ENCODE measurements around the gene TK1.

- TF ChIP-seq TEAD4 (IDR thresholded peaks at IDR 0.05) (no peak), RAD21 (IDR thresholded peaks at IDR 0.05; ENCODE audit: low read depth) (no peak), TAF1 (IDR thresholded peaks at IDR 0.05; ENCODE audit: low read depth) (no peak)
These were observed 13.6 kb upstream of the TK1 start for GRCh38 chr17:78200451-78200850.

All from Ishikawa (cell line).